ENCODE results near the gene GALNT14.
"Not testable (repeated sequence)": the region's sequence is repeated elsewhere in the genome, so short reads cannot be mapped to it uniquely, and the experiment has no call there.

The GALNT14 gene

DNA sequence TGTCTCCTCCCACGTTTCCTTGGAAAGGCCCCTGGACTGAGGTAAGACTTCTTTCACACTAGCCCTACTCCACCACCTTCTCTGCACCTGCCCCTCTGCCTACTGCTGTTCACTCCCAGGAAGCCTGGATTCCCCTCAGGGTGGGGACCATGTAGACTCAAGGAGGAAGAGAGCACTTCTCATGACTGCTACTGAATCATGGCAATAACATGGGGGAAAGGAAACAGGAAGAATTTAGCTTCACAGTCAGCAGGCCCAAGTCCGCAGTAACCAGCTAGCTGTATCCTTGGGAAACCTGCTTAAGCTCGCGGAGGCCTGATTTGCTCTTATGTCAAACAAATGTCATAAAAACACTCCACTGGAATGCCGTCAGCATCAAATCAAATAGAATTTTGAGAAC, 204.7 kb downstream of the GALNT14 start:
- DNase-seq = peak; percentile 48

DNA sequence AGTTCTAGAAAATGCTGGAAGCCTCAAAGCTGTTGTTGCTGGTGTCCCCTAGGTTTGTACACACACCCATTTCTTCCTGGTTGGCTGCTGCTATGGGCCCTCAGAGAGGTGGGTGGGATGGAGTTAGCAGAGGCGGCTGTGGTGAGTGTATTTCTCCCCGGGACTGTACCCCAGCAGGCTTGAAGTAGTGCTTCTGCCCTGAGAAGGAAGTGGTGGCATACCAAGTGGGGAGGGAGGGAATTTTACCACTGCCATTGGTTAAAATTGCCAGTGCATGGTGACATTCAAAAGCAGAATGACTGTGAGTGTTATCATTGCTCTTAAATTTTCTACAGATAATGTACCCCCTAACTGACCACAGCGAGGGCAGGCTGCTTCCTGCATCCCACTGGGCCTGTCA, 205.4 kb downstream of the GALNT14 start:
- DNase-seq = peak; percentile 49

DNA sequence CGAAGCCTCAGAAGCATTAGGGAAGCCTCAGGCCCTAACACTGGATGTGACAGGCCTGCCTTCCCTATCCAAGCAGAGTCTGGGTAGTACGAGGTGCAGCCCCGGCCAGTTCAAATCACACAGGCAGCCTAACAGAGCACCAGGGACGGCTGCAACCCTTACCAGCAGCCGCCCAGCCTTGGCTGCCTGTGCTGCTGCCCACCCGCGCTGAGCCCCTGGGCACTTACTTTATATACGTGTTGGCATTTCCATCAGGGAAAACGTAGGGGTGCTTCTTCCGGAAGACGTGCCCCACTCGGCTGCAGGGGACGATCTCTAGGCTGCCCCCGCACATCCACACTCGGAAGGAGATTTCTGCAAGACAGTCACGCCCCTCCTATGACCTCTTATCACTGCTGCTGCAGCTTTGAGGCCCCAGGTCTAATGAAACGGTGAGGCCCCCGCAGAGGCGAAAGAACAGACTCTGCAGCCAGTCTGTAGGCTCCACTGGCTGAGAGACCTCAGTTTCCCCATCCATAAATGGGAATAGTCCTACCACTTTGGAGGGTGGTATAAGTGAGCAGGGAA, 206.3 kb downstream of the GALNT14 start:
- DNase-seq = no peak

DNA sequence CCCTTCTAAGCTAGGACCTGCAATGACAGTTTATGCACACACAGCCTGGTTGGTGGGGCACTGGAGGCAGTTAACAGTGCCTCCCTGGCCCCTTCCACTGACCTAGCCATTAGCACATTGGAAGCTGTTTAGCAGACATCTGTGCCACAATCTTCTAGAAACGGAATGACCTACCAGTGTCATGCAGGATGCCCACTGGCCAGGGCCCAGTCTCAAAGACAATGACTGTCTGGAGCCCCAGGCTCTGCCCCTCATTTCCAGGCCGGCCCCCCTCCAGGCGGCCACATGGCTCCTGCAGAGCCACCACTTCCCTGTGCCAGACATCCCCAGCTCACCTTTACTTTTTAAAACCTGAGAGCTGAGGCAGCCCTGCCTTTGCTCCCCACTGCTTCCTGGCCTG, 207.5 kb downstream of the GALNT14 start:
- DNase-seq = no peak

DNA sequence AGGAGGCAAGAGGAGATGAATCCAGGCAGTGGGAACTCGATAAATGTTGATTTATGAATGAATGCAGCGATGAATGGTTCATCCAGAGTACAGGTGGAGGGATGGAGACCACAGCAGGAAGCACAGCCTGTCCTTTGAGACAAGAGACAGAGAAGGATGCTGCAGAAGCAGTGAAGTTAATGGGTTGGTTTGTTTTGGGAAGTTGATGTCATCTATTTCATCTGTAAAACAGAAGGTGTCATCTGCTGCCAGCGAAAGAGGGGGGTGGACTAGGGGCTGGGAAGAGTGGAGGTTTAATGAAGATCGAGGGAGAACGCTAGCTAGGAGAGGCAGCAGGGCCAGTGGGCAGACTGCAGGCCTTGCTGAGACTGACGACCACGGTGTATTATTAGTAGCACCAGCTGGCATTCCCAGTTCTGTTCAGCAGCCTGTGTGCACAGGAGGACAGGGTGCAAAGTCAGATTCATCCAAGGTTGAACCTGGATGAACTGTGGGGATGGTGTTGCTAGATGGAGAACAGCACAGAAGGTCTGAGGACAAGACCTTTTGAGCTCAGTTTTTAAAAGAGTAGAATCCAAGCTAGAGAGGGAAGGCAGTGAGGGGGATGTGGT, 210.7 kb downstream of the GALNT14 start:
- DNase-seq = no peak

DNA sequence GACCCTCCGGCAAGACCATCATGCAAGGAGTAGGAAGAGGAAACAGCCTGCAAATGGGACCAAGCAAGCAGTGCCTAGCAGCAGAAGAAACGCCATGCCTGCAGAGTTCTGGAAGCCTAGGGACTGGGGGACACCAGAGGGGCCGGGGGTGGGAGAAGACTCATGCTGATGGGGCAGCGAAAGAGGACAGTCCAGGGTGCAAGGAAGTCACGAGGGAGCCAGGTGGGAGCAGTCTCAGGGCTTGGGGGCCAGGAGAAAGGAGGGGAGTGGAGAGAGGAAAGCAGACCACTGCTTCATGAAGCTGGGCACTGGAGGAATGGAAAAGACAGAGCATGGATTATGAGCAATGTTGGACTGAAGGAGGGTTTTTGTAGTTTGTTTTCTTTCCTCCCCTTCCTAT, 211.6 kb downstream of the GALNT14 start:
- DNase-seq = no peak

DNA sequence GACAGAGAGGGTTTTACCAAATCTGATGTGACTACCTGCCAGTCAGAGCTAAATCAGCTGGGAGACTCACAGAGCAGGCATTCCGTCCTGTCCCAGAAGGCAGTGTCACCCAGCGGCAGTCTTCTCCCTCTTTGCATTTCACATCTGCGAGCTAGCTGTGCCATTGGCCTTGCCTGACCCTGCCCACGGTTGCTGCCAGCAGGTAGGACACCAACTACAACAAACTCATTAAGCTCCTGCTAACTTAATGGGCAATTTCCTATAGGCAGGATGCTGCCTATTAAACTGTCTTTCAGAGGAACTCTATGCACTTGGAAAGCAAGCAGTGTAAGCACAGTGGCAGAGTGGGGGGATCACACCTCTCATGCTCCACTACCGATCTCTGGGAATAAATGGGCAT, 214.6 kb downstream of the GALNT14 start:
- DNase-seq = no peak

DNA sequence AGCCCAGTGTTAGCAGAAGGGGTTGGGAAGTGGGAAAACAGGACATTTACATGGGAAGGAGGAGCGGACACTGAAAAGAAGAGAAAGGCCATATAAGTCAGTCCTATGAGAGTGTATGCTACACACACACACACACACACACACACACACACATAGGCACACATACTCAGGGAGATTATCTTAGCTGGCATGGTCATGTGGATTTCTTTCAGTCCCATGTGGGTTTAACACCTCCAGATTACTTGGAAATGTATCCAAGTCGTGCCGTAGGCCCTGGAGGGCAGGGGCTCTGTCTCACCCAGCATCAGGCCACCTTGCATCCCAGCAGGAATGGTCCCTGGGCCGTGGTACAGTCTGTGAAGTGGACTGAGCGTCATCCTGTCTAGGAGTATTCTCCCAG, 217.7 kb downstream of the GALNT14 start:
- DNase-seq = no peak

DNA sequence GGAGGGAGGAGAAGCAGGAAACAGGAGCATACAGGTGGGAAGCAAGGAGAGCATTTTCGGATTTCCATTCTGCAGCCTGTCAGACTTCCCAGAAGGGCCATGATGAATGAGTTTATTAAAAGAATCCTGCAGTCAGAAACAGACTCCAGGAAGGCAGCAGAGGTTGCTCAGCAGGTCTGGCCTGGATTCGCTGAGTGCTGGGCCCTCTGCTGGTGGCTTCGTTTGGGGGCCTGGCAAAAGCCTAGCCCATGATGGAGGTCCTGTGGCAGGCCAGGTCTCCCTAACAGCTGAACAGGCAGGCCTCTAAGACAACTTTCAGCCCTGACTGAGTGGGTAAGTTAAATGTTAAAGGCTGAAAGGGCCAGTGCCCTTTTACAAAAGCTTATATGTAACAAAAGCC, 222.8 kb downstream of the GALNT14 start:
- no peak for DNase-seq

DNA sequence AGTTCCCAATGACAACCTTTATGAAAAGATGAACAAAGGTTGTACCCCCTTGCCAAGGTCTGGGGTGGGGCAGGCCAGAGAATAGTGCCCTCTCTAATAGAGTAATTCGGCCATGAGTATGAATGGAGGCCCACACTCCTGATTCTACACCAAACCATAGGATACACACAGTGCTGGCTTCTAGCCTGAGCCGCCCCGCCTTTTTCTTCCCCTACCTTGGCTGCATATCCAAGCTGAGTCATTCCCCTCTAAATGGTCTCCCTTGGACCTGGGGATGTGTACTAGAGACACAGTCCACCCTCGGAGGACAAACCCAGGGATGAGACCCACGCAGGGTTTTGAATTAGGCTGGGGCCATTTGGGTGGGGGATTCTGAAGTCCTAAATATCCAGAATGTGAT, 223.8 kb downstream of the GALNT14 start:
- no peak for DNase-seq

DNA sequence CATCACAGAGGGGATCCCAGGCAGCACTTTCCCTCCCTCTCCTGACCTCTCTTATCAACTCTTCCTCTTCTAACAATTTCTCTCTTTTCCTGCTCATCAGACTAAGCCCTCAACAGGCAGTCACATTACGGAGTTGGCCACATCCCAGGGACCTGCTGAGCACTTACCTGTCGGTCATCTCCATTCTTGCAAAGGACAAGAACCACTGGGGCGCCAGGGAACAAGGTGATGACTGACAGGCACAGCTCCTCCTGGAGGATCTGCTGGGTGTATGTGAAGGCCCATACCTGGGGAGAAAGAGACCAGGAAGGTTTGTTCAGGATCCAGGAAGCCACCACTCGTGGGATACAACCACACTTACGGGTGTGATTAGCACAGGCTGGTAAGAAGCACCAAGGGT, 226.2 kb downstream of the GALNT14 start:
- DNase-seq = no peak

DNA sequence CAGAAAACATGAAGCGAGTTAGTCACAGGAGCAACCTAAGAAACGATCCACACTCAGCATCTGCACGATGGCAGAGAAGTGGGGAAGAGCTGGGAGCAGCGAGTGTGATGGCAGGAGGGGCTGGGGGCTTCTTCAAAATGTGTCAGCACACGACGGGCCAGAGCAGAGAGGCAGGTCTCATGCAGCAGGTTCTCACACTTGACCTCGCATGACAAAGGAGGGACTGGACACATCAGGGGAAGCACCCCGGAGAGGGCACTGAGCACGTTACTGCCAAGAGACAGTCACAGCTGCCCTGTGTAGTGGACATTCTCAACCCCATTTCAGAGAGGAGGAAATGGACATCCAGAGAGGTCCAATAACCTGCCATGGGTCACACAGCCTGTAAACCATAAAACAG, 226.9 kb downstream of the GALNT14 start:
- DNase-seq = no peak

DNA sequence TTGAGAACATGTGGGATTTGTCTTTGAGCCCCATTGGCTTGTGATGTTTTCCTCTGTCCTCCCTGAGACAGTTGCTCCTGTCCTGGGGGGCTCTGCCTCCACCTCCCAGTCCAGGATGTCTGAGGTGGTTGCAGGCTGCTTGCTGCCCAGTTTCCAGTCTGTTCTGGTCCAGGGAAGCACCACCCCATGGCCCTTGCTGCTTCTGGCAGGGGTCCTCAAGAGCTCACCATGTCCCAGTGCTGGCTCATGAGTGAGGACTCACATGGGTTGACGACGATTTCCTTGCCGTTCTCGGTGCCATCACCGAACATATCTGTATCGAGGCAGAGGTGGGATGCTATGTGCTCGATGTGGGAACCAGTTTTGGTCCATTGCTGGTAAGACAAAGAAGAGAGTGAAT, 227.6 kb downstream of the GALNT14 start:
- DNase-seq = no peak

DNA sequence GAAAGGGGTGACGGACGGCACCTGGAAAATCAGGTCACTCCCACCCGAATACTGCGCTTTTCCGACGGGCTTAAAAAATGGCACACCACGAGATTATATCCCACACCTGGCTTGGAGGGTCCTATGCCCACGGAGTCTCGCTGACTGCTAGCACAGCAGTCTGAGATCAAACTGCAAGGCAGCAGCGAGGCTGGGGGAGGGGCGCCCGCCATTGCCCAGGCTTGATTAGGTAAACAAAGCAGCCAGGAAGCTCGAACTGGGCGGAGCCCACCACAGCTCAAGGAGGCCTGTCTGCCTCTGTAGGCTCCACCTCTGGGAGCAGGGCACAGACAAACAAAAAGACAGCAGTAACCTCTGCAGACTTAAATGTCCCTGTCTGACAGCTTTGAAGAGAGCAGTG, 233.8 kb downstream of the GALNT14 start:
- not testable (repeated sequence) for DNase-seq

DNA sequence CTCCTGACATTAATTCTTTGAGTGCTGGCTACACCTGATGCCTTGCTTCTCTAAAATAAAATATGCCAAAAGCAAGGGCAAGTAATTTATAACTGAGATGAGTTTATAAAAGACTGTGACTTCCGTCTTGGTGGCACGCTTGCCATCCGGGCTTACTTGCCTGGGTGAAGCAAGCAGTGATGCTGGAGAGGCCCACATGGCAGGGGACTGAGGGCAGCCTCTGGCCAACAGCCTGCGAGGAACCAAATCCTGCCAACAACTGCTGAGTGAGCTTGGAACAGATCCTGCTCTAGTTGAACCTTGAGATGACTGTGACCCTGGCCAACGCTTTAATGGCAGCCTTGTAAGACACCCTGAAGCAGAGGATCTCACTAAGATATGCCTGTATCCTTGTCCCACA, 234.9 kb downstream of the GALNT14 start:
- DNase-seq = no peak

DNA sequence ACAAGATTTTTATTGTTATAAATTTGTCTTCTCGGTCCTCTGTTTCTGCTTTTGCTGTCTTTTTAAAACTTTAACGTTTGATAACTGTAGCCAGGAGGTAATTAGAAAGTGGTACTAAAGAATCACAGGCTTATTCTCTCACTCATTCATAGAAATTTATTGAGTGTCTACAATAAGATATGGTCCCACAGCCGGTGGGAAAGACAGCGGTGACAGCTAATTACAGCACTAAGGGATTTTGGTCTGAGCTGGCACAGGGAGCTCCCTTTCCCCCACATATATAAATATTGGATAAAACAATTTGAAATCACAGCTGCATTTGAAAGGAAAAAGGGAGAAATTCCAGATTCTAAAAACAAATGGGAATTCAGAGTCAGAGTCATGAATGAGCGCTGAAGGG, 237.9 kb downstream of the GALNT14 start:
- no peak for DNase-seq

DNA sequence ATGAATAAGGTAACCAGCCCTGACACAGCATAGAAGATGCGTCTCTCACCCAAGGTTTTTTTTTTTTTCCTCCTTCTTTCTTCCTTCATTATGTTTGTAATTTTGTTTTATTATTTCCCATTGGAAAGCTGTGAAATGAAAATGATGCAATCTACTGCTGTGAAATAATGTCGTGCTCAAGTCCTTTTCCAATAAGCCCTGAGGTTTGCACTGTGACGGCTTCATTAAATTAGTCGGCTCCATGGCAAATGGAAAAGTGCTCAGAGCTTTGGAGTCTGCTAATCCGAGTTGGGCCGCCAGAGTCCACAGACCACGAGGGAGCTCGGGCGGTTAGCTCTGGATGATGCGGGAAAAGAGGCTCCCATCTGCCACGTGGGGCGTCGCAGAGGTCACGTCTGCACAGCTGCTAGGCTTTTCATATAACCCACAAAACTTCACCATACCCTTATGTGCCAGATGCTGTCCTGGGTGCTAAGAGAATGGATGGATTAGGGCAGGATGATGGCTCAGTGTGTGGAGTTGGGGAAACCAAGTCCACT, 238.7 kb downstream of the GALNT14 start:
- no peak for DNase-seq

DNA sequence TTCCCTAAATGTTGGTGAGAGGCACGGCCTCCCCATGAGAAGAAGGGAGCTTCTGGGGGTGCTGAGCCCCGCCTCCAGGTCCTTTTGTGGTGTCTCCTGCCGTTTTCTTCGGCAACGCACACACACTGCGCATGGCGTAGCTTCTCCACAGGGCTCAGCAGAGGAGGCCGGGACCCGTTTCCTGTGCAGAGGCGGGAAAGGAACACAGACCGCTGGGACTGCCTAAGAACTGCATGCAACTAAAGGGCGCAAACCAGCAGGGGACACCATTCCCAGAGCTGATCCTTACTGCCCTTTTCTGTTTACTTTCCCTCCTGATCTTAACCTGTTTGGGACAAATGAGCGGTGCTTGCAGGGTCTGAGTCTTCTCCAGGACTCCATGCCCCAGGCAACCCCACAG, 240.7 kb downstream of the GALNT14 start:
- no peak for DNase-seq

DNA sequence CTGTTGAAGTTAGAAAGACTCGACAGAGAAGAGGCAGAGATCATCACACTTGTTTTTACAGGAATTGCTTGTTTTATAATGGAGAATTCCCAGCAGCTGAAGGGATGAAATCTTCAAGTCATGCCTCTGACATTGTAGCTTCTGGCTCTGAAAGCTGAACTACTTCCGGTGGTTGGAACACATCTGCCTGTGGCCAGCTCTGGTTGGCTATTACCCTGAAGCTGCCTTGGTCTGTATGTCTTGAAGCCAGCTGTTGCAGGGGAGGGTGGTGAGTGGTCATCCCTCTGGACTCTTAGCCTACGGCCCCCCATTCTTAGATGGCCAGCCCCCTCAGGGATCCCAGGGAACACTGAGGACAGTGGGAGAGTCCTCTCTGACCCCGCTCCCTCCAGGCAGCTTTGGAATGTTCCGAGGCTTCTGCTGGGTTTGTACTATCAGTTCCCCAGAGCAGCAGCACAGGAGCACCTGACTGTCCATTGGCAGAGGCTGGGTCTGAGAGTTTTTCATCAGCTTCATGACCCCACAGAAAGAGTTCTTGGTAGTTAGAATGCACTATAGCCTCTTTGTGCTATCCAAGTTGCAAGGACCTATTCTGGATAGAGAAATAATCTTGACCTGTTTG, 243.6 kb downstream of the GALNT14 start:
- no peak for DNase-seq

DNA sequence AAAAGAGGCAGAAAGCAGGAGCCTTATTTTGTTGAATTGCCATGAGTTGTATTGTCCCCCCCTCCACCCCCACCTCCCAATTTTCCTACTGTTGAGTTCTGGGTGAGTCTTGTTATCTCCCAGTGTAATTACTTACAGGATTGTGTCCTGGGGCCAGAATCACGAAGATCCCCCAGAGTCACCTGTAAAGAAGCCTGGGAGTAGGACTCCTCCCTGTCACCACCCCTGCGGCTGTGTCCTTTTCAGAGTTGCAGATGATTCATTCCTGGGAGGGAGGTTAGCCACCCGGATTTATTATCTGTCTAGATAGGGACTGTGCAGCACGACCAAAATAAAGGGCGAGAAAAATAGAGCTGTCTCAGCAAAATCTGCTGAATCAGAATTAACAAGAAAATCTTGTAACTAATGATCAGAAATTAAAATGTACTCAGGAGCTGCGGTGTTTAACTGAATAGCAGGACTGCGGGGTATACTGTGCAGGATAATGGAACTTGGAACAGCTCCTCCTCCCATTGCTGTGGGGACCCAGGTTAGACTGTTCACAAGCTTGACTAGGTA, 249.3 kb downstream of the GALNT14 start:
- no peak for DNase-seq

DNA sequence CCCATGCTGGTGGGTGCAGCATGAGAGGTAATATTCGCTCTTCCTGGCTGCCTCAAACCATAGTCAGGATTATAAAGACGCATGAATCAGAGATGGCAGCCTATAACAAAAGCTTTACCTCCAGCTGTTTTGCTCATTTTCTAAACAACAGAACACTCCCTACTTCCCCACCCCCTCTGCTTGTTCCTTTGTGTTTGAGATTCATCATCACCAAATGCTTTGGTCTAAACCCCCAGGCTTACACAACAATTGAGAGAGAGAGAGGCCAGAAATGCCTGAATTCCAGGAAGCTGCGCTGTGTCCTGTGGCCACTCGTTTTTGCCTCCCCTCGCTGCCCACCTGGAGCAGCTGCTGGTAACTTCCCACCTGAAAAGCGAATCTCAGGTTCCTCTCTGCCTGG, 252.2 kb downstream of the GALNT14 start:
- no peak for DNase-seq

DNA sequence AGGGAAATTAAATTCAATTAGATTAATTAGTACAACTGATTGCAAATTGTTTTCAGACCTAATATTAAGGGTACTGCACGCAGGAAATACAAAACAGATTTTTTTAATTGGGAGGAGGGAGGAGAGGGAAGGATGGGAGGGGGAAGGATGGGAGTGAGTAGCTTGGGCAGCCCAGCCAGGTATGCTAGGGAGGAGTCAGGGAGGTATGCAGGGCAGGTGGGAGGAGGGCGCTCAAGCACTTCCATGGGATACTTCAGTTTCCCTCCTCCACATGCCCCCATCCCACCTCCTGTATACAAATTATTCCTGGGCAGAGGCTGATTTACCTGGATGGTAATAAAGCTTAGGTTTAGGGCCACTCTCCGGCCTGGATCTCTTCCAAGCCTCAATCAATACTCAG, 254.4 kb downstream of the GALNT14 start:
- DNase-seq = no peak

DNA sequence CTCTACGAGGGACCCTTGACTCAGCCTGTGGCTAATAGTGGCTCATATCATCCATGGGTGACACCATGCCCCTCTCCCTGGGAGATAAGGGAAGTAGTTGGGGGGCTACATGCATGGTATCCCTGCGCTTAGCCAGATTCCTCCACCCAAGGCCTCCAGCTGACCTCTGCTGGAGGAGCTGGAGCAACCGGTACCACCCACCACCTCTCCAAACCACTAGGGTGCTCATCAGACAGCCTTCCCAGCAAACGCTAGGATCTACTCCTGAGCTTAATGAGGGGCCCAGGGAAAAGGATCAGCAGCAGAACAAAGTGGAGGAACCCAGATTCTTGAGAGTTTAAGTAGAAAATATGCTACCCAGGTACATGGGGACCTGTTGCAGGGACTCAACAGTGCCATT, 255.1 kb downstream of the GALNT14 start:
- no peak for DNase-seq

DNA sequence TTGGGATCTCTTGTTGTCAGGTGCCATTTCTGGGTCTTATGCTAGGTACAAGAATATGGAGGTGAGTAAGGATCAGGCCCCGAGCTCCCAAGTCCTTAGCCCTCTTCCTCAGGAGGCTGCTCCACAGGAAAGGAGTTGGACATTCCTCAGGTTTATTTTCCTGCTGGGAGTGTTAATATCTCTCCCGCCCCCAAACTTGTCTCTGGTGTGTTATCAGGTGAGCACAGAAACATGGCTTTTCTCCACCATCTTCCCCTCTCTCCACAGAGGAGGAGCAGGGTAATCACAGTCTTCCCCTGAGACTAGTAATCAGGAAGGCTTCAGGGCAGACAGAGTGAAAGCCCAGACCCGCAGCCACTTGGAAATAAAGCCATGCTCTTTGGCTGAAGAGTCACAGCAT, 257.7 kb downstream of the GALNT14 start:
- DNase-seq = no peak

Measured in suppressor macrophage treated with lipopolysaccharide for 4 hours (primary cell).